ENCODE results near the gene COQ8B. TPM values are rescaled to one million over a fixed set of nuclear protein-coding genes. Genes with fewer than 3 reads are reported as not detected.

COQ8B gene
- total RNA-seq, 2 donors from 2014 or later = 26.5 to 48.5 TPM

DNA sequence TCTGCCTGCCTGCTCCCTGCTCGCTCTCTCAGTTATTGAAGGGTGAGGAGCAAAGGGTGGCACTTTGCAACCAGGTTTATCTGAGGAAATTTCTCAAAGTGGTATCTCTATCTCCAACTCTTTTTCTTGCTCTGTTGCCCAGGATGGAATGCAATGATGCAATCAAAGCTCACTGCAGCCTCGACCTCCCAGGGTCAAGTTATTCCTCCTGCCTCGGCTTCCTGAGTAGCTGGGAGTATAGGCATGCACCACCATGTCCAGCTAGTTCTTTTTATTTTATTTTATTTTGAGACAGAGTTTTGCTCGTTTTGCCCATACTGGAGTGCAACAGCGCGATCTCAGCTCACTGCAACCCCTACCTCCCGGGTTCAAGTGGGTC is 28.7 kb upstream of the COQ8B start:
- DNase-seq = no peak
- intact Hi-C loops (cut with DNase I) = no loop called here
- Histone ChIP-seq H3K9ac (ENCODE audit: low read depth in 2 of 2, low read length in 2 of 2) (no peak overlapping the region), H3K27ac (no peak overlapping the region), H3K36me3 (no peaks in the 10 kb centered on the region), H3K4me3 (no peak overlapping the region), H3K9me3 (no peaks in the 10 kb centered on the region), H3K27me3 (no peaks in the 10 kb centered on the region), H3K4me1 (peaks cover 5% of the 10 kb centered on the region)
- TF ChIP-seq, protein P1, sequence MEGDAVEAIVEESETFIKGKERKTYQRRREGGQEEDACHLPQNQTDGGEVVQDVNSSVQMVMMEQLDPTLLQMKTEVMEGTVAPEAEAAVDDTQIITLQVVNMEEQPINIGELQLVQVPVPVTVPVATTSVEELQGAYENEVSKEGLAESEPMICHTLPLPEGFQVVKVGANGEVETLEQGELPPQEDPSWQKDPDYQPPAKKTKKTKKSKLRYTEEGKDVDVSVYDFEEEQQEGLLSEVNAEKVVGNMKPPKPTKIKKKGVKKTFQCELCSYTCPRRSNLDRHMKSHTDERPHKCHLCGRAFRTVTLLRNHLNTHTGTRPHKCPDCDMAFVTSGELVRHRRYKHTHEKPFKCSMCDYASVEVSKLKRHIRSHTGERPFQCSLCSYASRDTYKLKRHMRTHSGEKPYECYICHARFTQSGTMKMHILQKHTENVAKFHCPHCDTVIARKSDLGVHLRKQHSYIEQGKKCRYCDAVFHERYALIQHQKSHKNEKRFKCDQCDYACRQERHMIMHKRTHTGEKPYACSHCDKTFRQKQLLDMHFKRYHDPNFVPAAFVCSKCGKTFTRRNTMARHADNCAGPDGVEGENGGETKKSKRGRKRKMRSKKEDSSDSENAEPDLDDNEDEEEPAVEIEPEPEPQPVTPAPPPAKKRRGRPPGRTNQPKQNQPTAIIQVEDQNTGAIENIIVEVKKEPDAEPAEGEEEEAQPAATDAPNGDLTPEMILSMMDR (IDR thresholded peaks at IDR 0.05) = no peak

DNA sequence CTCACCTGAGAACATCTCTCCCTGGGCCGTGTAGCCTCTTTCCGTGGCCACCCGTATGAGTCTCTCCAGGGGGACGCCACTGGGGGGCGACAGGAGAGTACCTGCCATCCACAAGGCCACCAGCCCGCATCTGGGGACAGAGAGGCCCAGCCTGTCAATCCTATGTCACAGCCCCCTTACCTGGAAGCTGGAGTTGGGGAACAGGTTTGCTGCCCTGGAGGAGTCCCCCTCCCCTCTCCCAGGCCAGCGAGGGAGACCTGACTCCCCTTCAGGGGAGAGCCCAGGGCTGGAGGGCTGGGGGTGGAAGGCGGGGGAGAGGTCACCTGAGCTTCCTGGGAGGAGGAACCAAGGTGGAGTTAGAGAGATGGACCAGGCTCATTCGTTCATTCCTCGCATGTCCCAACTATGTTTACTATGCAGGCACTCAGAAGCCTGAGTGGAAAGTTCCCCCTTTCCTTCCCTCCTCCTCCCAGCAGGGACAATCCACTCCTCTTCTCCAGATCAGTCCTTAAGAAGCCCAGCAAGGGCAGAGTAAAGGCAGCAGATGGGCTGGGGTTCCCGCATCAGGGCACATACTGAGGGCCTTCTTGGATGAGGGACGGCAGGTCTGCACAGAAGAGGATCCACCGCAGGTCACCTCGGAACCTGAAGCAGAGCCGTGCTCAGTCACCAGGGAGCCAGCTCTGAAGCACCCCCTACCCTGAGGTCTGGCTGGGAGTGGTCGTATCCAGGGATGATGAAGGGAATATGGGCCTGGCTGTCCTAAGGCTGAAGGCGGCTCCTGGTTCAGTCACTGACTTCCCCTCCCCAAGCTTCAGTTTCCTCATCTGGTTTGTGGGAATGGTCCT is 28.1 kb upstream of the COQ8B start:
- H3K27me3 ChIP-seq = no peaks in the 10 kb centered on the region
- DNase-seq = no peak
- no peak overlapping the region for H3K9ac ChIP-seq (ENCODE audit: low read depth in 2 of 2, low read length in 2 of 2)
- intact Hi-C loops (cut with DNase I) = no loop called here
- no peaks in the 10 kb centered on the region for H3K36me3 ChIP-seq
- H3K27ac ChIP-seq = no peak overlapping the region
- no peaks in the 10 kb centered on the region for H3K9me3 ChIP-seq
- peaks cover 5% of the 10 kb centered on the region for H3K4me1 ChIP-seq
- no peak overlapping the region for H3K4me3 ChIP-seq
- TF ChIP-seq, protein P1 (IDR thresholded peaks at IDR 0.05) = no peak

DNA sequence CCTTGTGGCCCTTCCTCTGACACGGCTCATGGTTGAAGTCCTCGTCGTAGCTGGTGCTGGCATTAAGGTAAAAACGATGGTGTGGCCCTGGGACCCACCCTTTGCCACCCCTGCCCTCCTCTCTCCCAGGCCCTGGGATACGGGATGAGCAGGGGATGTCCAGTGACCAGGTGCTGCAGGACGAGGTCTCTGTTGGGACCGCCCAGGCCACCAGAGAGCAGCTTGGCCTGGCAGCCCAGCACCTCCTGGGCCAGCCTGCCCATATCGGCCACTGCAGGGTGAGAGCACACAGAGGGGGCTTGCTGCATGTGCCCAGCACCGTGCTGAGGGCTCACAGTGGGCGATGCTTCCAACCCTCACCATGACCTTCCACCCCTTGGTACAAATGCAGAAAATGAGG is 27.2 kb upstream of the COQ8B start:
- H3K36me3 ChIP-seq = no peaks in the 10 kb centered on the region
- no peaks in the 10 kb centered on the region for H3K9me3 ChIP-seq
- no peak for DNase-seq
- no peak overlapping the region for H3K9ac ChIP-seq (ENCODE audit: low read depth in 2 of 2, low read length in 2 of 2)
- no peak overlapping the region for H3K27ac ChIP-seq
- no peak overlapping the region for H3K4me3 ChIP-seq
- no peaks in the 10 kb centered on the region for H3K4me1 ChIP-seq
- TF ChIP-seq, protein P1 (IDR thresholded peaks at IDR 0.05) = no peak
- H3K27me3 ChIP-seq = no peaks in the 10 kb centered on the region
- intact Hi-C loops (cut with DNase I) = no loop called here

GRCh38 chr19:40742886-40743285 is 26.2 kb upstream of the COQ8B start:
- Histone ChIP-seq H3K9ac (ENCODE audit: low read depth in 2 of 2, low read length in 2 of 2) (no peak overlapping the region), H3K27ac (no peak overlapping the region), H3K4me3 (no peak overlapping the region), H3K36me3 (no peaks in the 10 kb centered on the region), H3K9me3 (no peaks in the 10 kb centered on the region), H3K27me3 (no peaks in the 10 kb centered on the region), H3K4me1 (no peaks in the 10 kb centered on the region)
- intact Hi-C loops (cut with DNase I) = no loop called here
- TF ChIP-seq, protein P1 (IDR thresholded peaks at IDR 0.05) = no peak
- DNase-seq = no peak

GRCh38 chr19:40742477-40742876 is 25.8 kb upstream of the COQ8B start:
- Histone ChIP-seq H3K27ac (no peak overlapping the region), H3K36me3 (no peaks in the 10 kb centered on the region)
- no peak for DNase-seq

More at GRCh38 chr19:40742477-40742876, 25.8 kb upstream of the COQ8B start:
- Histone ChIP-seq H3K27me3 (no peaks in the 10 kb centered on the region), H3K9me3 (no peaks in the 10 kb centered on the region), H3K4me1 (no peaks in the 10 kb centered on the region), H3K4me3 (no peak overlapping the region), H3K9ac (ENCODE audit: low read depth in 2 of 2, low read length in 2 of 2) (no peak overlapping the region)
- intact Hi-C loops (cut with DNase I) = no loop called here
- TF ChIP-seq, protein P1 (IDR thresholded peaks at IDR 0.05) = no peak
